ENCODE measurements around the gene HCN3.

The HCN3 gene

GRCh38 chr1:155323729-155324036 lies 46.4 kb downstream of the HCN3 start:
- peak overlapping the region; percentile 86 for H3K4me3 ChIP-seq (ENCODE audit: low read depth, low read length)
- ChIA-PET CTCF (interaction anchor here (0.5 to 8.4 kb wide), 20 partner anchors 13 to 292 kb away, joined by 3 to 77 read pairs (median 3); partner anchors contain the start of genes KRTCAP2, MTX1 and THBS3), POLR2A (interaction anchor here (0.6 to 4.4 kb wide), 19 partner anchors 10 to 286 kb away, joined by 3 to 32 read pairs (median 4); partner anchors contain the start of genes ASH1L, CLK2, ENTREP3 and FDPS)
- 0 out of 2 replicates have a peak, but pooled peaks cover 3% of the 10 kb centered on the region for H3K4me1 ChIP-seq (ENCODE audit: control insufficient read depth, insufficient read depth, low read length)
- H3K27ac ChIP-seq (ENCODE audit: extremely low read depth, low read depth, low read length), result peak overlapping the region; percentile 85
- peaks cover 13 to 62% of the 10 kb centered on the region in 2 experiments; a peak in 2 of 3 replicates for H3K36me3 ChIP-seq (ENCODE audit: control insufficient read depth in 2 of 2, insufficient read depth in 1 of 2, low read length in 2 of 2)
- no peaks in the 10 kb centered on the region for H3K9me3 ChIP-seq (ENCODE audit: control insufficient read depth, insufficient read depth, low read depth, low read length)
- peak; percentile 30; the same call in 1 of the 2 replicates for TF ChIP-seq PRDM1 (tag by site-specific recombination; IDR thresholded peaks at IDR 0.05)
- TF ChIP-seq KLF8 (tag by site-specific recombination; IDR thresholded peaks at IDR 0.05), result peak; percentile 74
- TF ChIP-seq KLF1 (tag by site-specific recombination; IDR thresholded peaks at IDR 0.05), result peak; percentile 63
- TF ChIP-seq ZNF362 (tag by site-specific recombination; IDR thresholded peaks at IDR 0.05), result peak; percentile 86
- TF ChIP-seq PBX3 (CRISPR knock-in tag; IDR thresholded peaks at IDR 0.05), result 0 out of 2 replicates have a peak, but pooled peaks have one; percentile 56
- TF ChIP-seq KLF9 (tag by site-specific recombination; IDR thresholded peaks at IDR 0.05; ENCODE audit: low read depth), result peak; percentile 86
- 0 out of 2 replicates have a peak, but pooled peaks have one; percentile 3 for TF ChIP-seq GLIS1 (tag by site-specific recombination; IDR thresholded peaks at IDR 0.05)
- no peak for TF ChIP-seq BCL11A (tag by site-specific recombination; IDR thresholded peaks at IDR 0.05; ENCODE audit: low read depth)
- TF ChIP-seq FEZF1 (tag by site-specific recombination; IDR thresholded peaks at IDR 0.05), result no peak

- H3K27ac ChIP-seq (ENCODE audit: extremely low read depth, low read depth, low read length), result peak overlapping the region; percentile 85
- H3K9me3 ChIP-seq (ENCODE audit: control insufficient read depth, insufficient read depth, low read depth, low read length), result no peaks in the 10 kb centered on the region
- 0 out of 2 replicates have a peak, but pooled peaks cover 3% of the 10 kb centered on the region for H3K4me1 ChIP-seq (ENCODE audit: control insufficient read depth, insufficient read depth, low read length)
- CTCF ChIA-PET, result interaction anchor here (0.6 to 8.4 kb wide), 18 partner anchors 13 to 291 kb away, joined by 3 to 77 read pairs (median 4); partner anchors contain the start of genes KRTCAP2, MTX1 and THBS3
- POLR2A ChIA-PET, result interaction anchor here (0.6 to 4.4 kb wide), 20 partner anchors 13 to 285 kb away, joined by 3 to 32 read pairs (median 4); partner anchors contain the start of genes ASH1L, CLK2, ENTREP3 and FDPS
- H3K4me3 ChIP-seq (ENCODE audit: low read depth, low read length), result peak overlapping the region; percentile 86
- peaks cover 14 to 61% of the 10 kb centered on the region in 2 experiments; a peak in 2 of 3 replicates for H3K36me3 ChIP-seq (ENCODE audit: control insufficient read depth in 2 of 2, insufficient read depth in 1 of 2, low read length in 2 of 2)
- TF ChIP-seq MZF1 (tag by site-specific recombination; IDR thresholded peaks at IDR 0.05; ENCODE audit: borderline replicate concordance) (peak; percentile 54; the same call in 1 of the 2 replicates), MYNN (tag by site-specific recombination; IDR thresholded peaks at IDR 0.05; ENCODE audit: borderline replicate concordance) (no peak), ZBTB20 (tag by site-specific recombination; IDR thresholded peaks at IDR 0.05) (peak; percentile 100), ZBTB17 (tag by site-specific recombination; IDR thresholded peaks at IDR 0.05) (peak; percentile 58), KLF8 (tag by site-specific recombination; IDR thresholded peaks at IDR 0.05) (peak; percentile 93; the same call in 1 of the 2 replicates), ELK4 (IDR thresholded peaks at IDR 0.05; ENCODE audit: borderline replicate concordance, low read depth, low read length) (no peak), BCL11A (tag by site-specific recombination; IDR thresholded peaks at IDR 0.05; ENCODE audit: low read depth) (peak; percentile 55), ZNF394 (tag by site-specific recombination; IDR thresholded peaks at IDR 0.05; ENCODE audit: borderline replicate concordance) (no peak), ZNF416 (tag by site-specific recombination; IDR thresholded peaks at IDR 0.05) (no peak), GFI1B (tag by site-specific recombination; IDR thresholded peaks at IDR 0.05) (no peak), WT1 (tag by site-specific recombination; IDR thresholded peaks at IDR 0.05) (peak; percentile 98), IKZF3 (tag by site-specific recombination; IDR thresholded peaks at IDR 0.05) (peak; percentile 97), SP3 (tag by site-specific recombination; IDR thresholded peaks at IDR 0.05) (peak; percentile 92), ZNF48 (tag by site-specific recombination; IDR thresholded peaks at IDR 0.05) (no peak), ZNF580 (tag by site-specific recombination; IDR thresholded peaks at IDR 0.05) (peak; percentile 32; the same call in 1 of the 2 replicates), ZSCAN5A (tag by site-specific recombination; IDR thresholded peaks at IDR 0.05) (0 out of 2 replicates have a peak, but pooled peaks have one; percentile 12), SP7 (tag by site-specific recombination; IDR thresholded peaks at IDR 0.05) (peak; percentile 48), HIC1 (tag by site-specific recombination; IDR thresholded peaks at IDR 0.05) (peak; percentile 95), KLF10 (tag by site-specific recombination; IDR thresholded peaks at IDR 0.05) (peak; percentile 36)
Observed at GRCh38 chr1:155324037-155324716, 46.9 kb downstream of the HCN3 start.

Data from HEK293 (cell line).